ENCODE data around the gene EVI2B. TPM values are rescaled to one million over a fixed set of nuclear protein-coding genes. Genes with fewer than 3 reads are reported as not detected.

The EVI2B gene
- total and polyA plus RNA-seq, 2 of the 4 experiments (the other 2 are of a cell fraction) = under 0.01 to 0.17 TPM

DNA sequence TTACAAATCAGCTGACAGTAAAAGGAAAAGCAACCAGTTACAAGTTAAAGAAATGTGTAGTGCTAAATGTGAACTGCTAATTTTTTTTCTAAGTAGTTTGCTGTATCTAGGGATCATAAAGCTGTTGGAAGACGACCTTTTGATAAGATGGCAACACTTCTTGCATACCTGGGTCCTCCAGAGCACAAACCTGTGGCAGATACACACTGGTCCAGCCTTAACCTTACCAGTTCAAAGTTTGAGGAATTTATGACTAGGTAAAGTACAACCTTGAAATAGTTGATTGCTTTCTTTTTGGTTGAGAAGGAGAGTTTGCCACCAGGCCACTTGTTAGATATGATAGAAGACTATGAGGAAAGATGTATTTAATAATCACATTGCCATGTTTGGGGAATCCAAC, 52.3 kb downstream of the EVI2B start:
- Histone ChIP-seq H3K18ac (ENCODE audit: low read depth, low read length) (no peak overlapping the region), H3K27ac (ENCODE audit: insufficient read depth, low read length) (no peak overlapping the region), H3K23ac (ENCODE audit: low read depth, low read length) (no peak overlapping the region), H3K4ac (ENCODE audit: low read depth, low read length) (no peak overlapping the region), H3K4me3 (ENCODE audit: insufficient read depth, low read depth, low read length) (no peak overlapping the region), H4K20me1 (ENCODE audit: insufficient read depth, low read length) (no peaks in the 10 kb centered on the region), H2BK120ac (ENCODE audit: low read depth, low read length) (no peak overlapping the region), H3K9me3 (ENCODE audit: control insufficient read depth, insufficient read depth, low read length) (no peaks in the 10 kb centered on the region), H4K5ac (ENCODE audit: low read depth, low read length) (no peak overlapping the region), H3K27me3 (ENCODE audit: control insufficient read depth, insufficient read depth, low read length) (no peaks in the 10 kb centered on the region), H3K36me3 (ENCODE audit: control insufficient read depth, insufficient read depth, low read length) (peaks cover 13% of the 10 kb centered on the region), H2AFZ (replicated peaks; ENCODE audit: low read length, poor library complexity) (no peak overlapping the region), H3K4me1 (ENCODE audit: control insufficient read depth, insufficient read depth, low read length) (no peaks in the 10 kb centered on the region), H3K79me1 (ENCODE audit: low read depth in 1 of 2, low read length in 2 of 2) (no peaks in the 10 kb centered on the region; a peak in 2 of 4 replicates), H2BK5ac (ENCODE audit: low read depth, low read length, poor library complexity, severe bottlenecking) (no peak overlapping the region), H3K4me2 (ENCODE audit: low read depth, low read length) (no peak overlapping the region), H3K9me1 (ENCODE audit: insufficient read depth, low read length) (peaks cover 2% of the 10 kb centered on the region; the same call in 1 of the 2 replicates), H2BK15ac (ENCODE audit: low read depth, low read length) (no peak overlapping the region), H3K56ac (ENCODE audit: extremely low read depth, insufficient read depth, low read length) (no peak overlapping the region), H2BK20ac (ENCODE audit: low read depth, low read length) (no peak overlapping the region), H3K14ac (replicated peaks; ENCODE audit: low read depth, low read length) (no peak overlapping the region), H4K8ac (ENCODE audit: low read depth in 2 of 2, low read length in 2 of 2) (no peak overlapping the region), H3K9ac (ENCODE audit: low read depth, low read length) (no peak overlapping the region), H2AK9ac (replicated peaks; ENCODE audit: low read depth, low read length, poor library complexity) (no peak overlapping the region), H4K91ac (ENCODE audit: insufficient read depth, low read depth, low read length) (no peak overlapping the region), H2AK5ac (ENCODE audit: low read depth, low read length) (no peak overlapping the region)
- POLR2A ChIA-PET (ENCODE audit: unreplicated experiment) = no interaction called here
- in situ Hi-C loops (cut with MboI; ENCODE audit: low sequenced_read_pairs) = no loop called here
- ATAC-seq (ENCODE audit: low read depth) (no peak), DNase-seq (no peak)
- dilution Hi-C loops (cut with HindIII; ENCODE audit: low sequenced_read_pairs, unreplicated experiment) = no loop called here
- intact Hi-C loops (cut with micrococcal nuclease) = no loop called here
- no peak for TF ChIP-seq BHLHE40 (IDR thresholded peaks at IDR 0.05; ENCODE audit: low read depth, low read length)
- TF ChIP-seq RAD21 (IDR thresholded peaks at IDR 0.05; ENCODE audit: low read length) = no peak
- TF ChIP-seq, protein P1, sequence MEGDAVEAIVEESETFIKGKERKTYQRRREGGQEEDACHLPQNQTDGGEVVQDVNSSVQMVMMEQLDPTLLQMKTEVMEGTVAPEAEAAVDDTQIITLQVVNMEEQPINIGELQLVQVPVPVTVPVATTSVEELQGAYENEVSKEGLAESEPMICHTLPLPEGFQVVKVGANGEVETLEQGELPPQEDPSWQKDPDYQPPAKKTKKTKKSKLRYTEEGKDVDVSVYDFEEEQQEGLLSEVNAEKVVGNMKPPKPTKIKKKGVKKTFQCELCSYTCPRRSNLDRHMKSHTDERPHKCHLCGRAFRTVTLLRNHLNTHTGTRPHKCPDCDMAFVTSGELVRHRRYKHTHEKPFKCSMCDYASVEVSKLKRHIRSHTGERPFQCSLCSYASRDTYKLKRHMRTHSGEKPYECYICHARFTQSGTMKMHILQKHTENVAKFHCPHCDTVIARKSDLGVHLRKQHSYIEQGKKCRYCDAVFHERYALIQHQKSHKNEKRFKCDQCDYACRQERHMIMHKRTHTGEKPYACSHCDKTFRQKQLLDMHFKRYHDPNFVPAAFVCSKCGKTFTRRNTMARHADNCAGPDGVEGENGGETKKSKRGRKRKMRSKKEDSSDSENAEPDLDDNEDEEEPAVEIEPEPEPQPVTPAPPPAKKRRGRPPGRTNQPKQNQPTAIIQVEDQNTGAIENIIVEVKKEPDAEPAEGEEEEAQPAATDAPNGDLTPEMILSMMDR (conservative IDR thresholded peaks at IDR 0.05; ENCODE audit: low read depth, low read length) = no peak
- no peak for TF ChIP-seq RCOR1 (IDR thresholded peaks at IDR 0.05; ENCODE audit: insufficient replicate concordance, low read length)
- no peak for TF ChIP-seq ELK1 (IDR thresholded peaks at IDR 0.05; ENCODE audit: borderline replicate concordance, low read depth, low read length)
- TF ChIP-seq CEBPB (IDR thresholded peaks at IDR 0.05; ENCODE audit: low read depth, low read length) = no peak
- no peak for TF ChIP-seq MXI1 (IDR thresholded peaks at IDR 0.05; ENCODE audit: borderline replicate concordance, low read depth, low read length)
- no peak for TF ChIP-seq SMC3 (IDR thresholded peaks at IDR 0.05; ENCODE audit: low read depth, low read length)
- TF ChIP-seq FOS (IDR thresholded peaks at IDR 0.05; ENCODE audit: low read depth, low read length) = no peak
- no peak for TF ChIP-seq MAFK (IDR thresholded peaks at IDR 0.05; ENCODE audit: low read depth, low read length)
- TF ChIP-seq POLR2A (IDR thresholded peaks at IDR 0.05; ENCODE audit: low read depth, low read length) = no peak
- CTCF ChIA-PET = interaction anchor here (0.6 kb wide), 1 partner anchor 9 kb away, joined by 3 read pairs; no protein-coding TSS in a partner anchor
- no TSS peak for BruUV-seq (replicated peaks)
- WGBS, 2 experiments (ENCODE audit: extremely low coverage in 2 of 2, insufficient read length in 1 of 2) = 67% methylated on average over 1 of the region's 1 CpG; no CpG with 5 or more reads in 1 of the 2 experiments
